GM12892 (cell line): ENCODE results near the gene UBN1.

Source experiments
- POLR2A ChIP-seq: IDR thresholded peaks from 2 replicates; pipeline ENCODE4 v1.6.1; 2011; ENCODE audit warnings: low read depth, low read length, control low read depth
- POLR2AphosphoS5 ChIP-seq: IDR thresholded peaks from 2 replicates; pipeline ENCODE4 v1.6.1; 2011; ENCODE audit warnings: low read depth, low read length, control low read depth
- TAF1 ChIP-seq: IDR thresholded peaks from 2 replicates; pipeline ENCODE4 v1.6.1; 2011; ENCODE audit warnings: low read depth, mild to moderate bottlenecking, control low read depth, low read length, borderline replicate concordance

GRCh38 chr16:4902038-4902437 is 54.8 kb downstream of the UBN1 start:
- TF ChIP-seq POLR2AphosphoS5, result no peak
- no peak for TF ChIP-seq POLR2A
- no peak for TF ChIP-seq TAF1
